LNCAP (cell line): ENCODE data around the gene GOLGA6L2.

Experiments used
- TF ChIP-seq, protein P1 (sequence below): fragments of 450-650 bp; IDR thresholded peaks from 2 replicates; pipeline ENCODE4 v1.5.1; 2017; ENCODE audit warnings: mild to moderate bottlenecking

GOLGA6L2 gene, protein sequence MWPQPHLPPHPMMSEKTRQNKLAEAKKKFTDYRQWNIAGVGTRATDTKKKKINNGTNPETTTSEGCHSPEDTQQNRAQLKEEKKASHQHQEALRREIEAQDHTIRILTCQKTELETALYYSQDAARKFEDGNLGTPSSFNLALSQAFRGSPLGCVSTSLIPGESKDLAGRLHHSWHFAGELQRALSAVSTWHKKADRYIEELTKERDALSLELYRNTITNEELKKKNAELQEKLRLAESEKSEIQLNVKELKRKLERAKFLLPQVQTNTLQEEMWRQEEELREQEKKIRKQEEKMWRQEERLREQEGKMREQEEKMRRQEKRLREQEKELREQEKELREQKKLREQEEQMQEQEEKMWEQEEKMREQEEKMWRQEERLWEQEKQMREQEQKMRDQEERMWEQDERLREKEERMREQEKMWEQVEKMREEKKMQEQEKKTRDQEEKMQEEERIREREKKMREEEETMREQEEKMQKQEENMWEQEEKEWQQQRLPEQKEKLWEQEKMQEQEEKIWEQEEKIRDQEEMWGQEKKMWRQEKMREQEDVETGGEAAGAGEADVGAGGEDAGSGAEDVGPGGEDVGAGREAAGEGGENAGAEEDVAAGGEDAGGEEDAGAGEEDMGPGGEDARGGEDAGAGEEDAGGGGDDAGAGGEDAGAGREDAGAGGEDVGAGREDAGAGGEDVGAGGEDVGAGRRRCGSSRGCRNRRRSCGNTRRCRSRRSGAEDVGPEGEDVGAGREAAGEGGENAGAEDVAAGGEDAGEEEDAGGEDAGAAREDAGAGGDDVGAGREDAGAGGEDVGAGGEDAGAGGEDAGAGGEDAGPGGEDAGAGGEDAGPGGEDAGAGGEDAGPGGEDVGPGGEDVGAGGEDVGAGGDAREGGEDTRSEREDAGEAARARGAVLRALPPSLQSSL

DNA sequence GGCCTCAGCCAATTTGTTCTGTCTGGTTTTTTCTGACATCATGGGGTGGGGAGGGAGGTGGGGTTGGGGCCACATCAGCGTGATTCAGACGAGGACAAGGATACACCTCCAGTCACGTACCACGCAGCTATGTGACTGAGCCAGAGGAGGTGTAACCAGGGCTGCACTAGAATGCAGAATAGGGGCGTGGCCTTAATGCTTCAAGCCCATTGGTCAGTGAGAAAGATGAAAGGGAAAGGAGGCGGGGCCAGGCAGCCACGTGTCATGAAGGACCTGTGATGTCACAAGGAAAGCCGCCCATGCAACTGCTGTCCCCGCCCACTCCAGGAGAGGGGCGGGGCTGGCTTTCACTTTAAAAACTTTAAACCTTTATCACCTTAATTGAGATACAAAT is at the start of gene GOLGA6L2:
GOLGA6L2 (minus strand) TSS at position 137 of the 394 bp plus-strand sequence; CDS start at position 75, 62 bp downstream.
- TF ChIP-seq, protein P1, sequence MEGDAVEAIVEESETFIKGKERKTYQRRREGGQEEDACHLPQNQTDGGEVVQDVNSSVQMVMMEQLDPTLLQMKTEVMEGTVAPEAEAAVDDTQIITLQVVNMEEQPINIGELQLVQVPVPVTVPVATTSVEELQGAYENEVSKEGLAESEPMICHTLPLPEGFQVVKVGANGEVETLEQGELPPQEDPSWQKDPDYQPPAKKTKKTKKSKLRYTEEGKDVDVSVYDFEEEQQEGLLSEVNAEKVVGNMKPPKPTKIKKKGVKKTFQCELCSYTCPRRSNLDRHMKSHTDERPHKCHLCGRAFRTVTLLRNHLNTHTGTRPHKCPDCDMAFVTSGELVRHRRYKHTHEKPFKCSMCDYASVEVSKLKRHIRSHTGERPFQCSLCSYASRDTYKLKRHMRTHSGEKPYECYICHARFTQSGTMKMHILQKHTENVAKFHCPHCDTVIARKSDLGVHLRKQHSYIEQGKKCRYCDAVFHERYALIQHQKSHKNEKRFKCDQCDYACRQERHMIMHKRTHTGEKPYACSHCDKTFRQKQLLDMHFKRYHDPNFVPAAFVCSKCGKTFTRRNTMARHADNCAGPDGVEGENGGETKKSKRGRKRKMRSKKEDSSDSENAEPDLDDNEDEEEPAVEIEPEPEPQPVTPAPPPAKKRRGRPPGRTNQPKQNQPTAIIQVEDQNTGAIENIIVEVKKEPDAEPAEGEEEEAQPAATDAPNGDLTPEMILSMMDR: no peak

DNA sequence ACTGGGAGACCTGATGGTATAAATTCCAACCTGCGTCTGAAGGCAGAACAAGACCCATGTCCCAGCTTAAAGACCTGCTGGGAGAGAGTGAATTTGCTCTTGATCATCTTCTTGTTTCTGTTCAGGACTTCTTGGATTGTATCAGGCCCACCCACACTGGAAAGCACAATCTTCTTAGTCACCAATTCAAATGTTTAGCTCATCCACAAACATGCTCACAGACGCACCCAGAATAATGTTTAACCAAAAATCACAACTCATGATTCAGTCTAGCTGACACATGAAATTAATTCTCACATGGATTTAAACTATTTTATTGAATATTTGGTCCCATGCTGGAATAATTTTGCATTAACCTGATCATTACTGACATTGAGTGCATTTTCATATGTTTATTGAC is 37.8 kb upstream of the GOLGA6L2 start:
- TF ChIP-seq, protein P1: no peak

DNA sequence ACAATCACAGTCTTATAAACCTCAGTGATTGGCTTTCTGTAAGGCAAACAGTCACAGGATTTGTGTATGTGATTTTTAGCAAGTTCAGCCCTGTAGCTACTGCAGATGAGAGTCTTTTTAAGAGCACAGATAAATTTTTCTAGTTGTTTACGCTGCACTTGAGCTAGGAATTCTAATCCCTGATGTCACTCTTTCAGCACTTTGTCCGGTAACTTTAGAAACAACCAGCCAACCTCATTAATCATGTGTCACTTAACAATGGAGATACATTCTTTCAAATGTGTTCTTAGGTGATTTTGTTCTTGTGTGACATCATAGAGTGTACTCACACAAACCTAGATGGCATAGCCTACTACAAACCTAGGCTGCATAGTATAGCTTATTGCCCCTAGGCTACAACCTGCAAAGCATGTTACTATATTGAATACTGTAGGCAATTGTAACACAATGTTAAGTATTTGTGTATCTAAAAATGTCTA is 36.8 kb upstream of the GOLGA6L2 start:
- TF ChIP-seq, protein P1: no peak

DNA sequence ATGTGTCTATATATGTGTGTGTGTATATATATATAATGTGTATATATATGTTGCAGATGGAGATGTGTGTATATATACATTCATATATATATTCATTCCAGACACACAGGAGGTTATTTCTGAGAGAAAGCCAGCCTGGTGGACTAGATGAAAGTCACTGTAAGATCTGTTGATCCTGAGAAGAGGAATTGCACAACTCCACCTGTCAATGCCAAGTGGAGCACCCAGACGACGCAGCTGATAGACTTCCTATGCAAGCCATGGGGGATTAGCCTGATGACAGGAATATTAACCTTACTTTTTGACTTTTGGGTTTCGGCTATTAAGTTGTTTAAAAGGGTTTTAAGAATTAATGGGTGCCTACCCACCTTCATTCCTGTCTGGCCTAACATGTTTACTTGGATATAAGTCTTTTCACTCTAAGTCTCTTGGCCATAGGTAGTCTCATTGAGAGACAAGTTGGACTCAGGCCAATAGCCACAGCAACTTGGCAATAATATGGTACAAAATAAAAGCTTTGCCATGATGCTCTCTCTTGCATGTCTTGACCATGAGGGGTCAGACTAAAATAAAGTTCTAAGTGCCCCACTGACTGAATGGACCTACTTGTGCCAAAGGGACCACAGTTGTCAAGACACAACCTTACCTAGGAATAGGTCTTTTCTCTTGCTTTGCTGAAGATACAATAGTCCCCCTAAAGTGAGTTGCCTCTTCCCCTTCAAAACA is 35.9 kb upstream of the GOLGA6L2 start:
- TF ChIP-seq, protein P1: no peak

DNA sequence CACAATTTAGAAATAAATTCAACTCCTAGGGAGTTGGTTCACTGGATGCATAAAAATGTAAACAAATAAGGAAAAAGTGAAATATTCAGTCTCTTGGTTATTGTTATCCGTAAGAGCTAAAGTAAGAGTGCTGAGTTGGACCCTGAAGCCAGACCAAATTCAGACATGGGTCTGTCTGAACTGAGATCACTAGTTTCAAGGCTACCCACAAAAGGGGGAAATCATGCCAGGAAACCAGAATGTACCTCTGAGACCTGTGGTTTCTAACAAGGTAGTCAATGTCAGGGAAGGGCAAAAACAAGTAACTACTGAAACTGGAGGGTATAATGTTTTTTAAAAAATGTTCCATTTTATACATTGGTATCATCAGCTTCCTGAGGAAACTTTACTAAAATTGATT is 35.2 kb upstream of the GOLGA6L2 start:
- TF ChIP-seq, protein P1: no peak

DNA sequence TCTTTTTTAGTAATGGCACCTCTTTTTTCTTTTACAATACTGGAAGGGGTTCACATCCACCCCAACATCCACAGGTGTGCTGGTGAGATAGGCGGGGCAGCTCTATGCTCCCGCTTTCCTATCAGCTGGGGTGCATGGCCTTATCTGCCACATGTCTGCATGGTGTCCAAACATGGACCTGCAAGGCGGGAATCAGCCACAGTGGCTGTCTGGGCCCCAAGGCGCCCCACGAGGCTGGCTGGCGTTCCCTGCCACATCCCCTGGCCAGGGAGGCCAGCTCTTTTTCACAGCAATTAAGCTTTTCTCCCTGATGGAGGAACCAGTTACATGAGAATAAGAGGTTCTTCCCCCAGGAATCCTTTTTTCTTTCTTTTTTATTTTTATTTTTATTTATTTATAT is 30.9 kb upstream of the GOLGA6L2 start:
- TF ChIP-seq, protein P1: no peak

DNA sequence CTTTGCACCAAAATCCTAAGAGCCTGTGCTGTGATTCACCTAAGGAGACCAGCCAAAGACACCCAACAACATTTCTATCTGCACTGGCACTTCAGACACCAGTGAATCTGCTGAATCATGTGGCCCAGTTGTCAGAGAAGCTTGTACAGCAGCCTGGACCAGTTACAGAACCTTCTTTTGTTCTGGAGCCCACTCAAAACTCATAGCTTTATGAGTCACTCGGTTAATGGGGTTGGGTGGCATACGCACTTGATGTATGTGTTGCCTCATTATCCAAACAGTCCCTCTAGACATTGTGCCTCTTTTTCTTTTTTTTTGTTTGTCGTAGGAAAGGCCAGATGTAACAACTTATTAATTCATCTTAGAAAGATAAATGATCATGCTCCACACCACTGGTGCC is 25.6 kb upstream of the GOLGA6L2 start:
- TF ChIP-seq, protein P1: no peak
